K562 (cell line): ENCODE measurements around the gene MYL9.

Source experiments
- CBFA2T3 ChIP-seq: fragments of 450-650 bp; IDR thresholded peaks from 2 replicates; pipeline ENCODE4 v1.6.1; 2017
- CHD1 ChIP-seq: fragments of 200-600 bp; sonication (generic); IDR thresholded peaks from one replicate; pipeline ENCODE4 v1.6.1; 2012; ENCODE audit warnings: mild to moderate bottlenecking, moderate library complexity, low read length, inconsistent platforms
- EP300 ChIP-seq: IDR thresholded peaks from 2 replicates; pipeline ENCODE4 v1.6.1; 2012; ENCODE audit warnings: low read length, improper control_type of control experiment
- FIP1L1 ChIP-seq: fragments of 200-400 bp; formaldehyde crosslinking; IDR thresholded peaks from 2 replicates; pipeline ENCODE4 v1.6.1; 2018; ENCODE audit warnings: mild to moderate bottlenecking, low read depth, low read length; ENCODE audit not compliant: poor library complexity, severe bottlenecking
- NFRKB ChIP-seq: fragments of 450-650 bp; IDR thresholded peaks from 2 replicates; pipeline ENCODE4 v1.6.1; 2016; ENCODE audit warnings: low read depth
- NR3C1 ChIP-seq: sonication (generic); formaldehyde crosslinking; IDR thresholded peaks from 2 replicates; pipeline ENCODE4 v1.8.1; 2022; ENCODE audit warnings: missing genetic modification reagents
- NRF1 ChIP-seq, 2 experiments: fragments of 450-650 bp; IDR thresholded peaks in 1 of 2; conservative IDR thresholded peaks in 1 of 2; 2 replicates each; pipeline ENCODE4 v1.6.1; 2014; ENCODE audit warnings: mild to moderate bottlenecking in 2 of 2
- RBM25 ChIP-seq: fragments of 200-400 bp; formaldehyde crosslinking; IDR thresholded peaks from 2 replicates; pipeline ENCODE4 v1.6.1; 2018; ENCODE audit warnings: low read length, low read depth, moderate library complexity; ENCODE audit not compliant: severe bottlenecking
- RFX5 ChIP-seq: IDR thresholded peaks from 2 replicates; pipeline ENCODE4 v1.6.1; 2011; ENCODE audit warnings: low read depth, mild to moderate bottlenecking, improper control_type of control experiment, low read length
- ZZZ3 ChIP-seq: fragments of 450-650 bp; IDR thresholded peaks from 2 replicates; pipeline ENCODE4 v1.6.1; 2016; ENCODE audit warnings: antibody characterized with exemption, mild to moderate bottlenecking, moderate library complexity
- TF ChIP-seq, protein P1 (sequence below): fragments of 250-450 bp; sonication (Bioruptor Pico); IDR thresholded peaks from 2 replicates; pipeline ENCODE4 v1.8.0; 2021; ENCODE audit warnings: moderate library complexity, mild to moderate bottlenecking, inconsistent platforms
- TF ChIP-seq, protein P2 (sequence below), 3 experiments: IDR thresholded peaks in 2 of 3; conservative IDR thresholded peaks in 1 of 3; 2 replicates each; pipeline ENCODE4 v1.5.1; 2011 to 2012; ENCODE audit warnings: low read length in 3 of 3, mild to moderate bottlenecking in 3 of 3, control low read depth in 2 of 3, improper control_type of control experiment in 1 of 3, inconsistent platforms in 1 of 3, low read depth in 1 of 3, mixed read lengths in 1 of 3, moderate library complexity in 1 of 3; ENCODE audit not compliant: insufficient read depth in 2 of 3
- TF ChIP-seq, protein P3 (sequence below), 2 experiments: fragments of 450-650 bp; conservative IDR thresholded peaks; 2 replicates each; pipeline ENCODE4 v1.6.1; 2017; ENCODE audit warnings: mild to moderate bottlenecking in 2 of 2, moderate library complexity in 2 of 2

DNA sequence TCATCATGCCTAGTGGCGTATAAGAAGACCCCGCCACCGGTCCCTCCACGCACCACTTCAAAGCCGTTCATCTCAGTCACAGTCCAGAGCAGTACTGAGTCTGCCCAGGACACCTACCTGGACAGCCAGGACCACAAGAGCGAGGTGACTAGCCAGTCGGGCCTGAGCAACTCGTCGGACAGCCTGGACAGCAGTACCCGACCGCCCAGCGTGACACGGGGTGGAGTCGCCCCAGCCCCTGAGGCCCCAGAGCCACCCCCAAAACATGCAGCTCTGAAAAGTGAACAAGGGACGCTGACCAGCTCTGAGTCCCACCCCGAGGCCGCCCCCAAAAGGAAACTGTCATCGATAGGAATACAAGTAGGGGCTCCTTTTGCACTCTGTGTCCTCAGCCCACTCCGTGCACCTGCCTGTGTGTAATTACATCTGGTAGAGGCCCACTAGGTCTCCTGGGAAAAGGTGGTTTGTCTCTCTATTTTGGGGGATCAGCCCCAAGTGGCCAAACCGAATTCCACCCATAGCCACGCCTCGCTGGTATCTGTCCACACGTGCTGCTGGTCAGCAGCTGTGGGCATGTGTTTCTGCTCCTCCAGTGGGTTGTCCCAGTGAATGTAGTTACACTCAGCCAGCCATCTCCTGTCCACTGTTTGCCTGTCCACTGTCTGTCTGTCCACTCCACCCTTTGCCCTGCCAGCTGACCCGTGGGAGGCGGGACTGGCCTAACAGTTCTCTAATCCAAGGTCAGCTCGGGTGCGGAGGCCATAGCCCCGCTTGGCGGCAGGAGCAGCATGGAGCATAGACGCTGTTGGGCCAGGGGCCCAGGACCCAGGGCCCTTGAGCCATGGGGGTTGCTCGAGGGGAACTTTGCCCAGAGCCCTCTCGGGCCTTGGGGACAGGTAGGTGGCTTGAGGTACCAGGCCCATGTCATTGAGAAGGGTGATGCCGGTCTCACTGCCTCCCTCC, 44.3 kb upstream of the MYL9 start:
- TF ChIP-seq NR3C1 (no peak), NRF1 (conservative IDR thresholded peaks at IDR 0.05 in 1 of 2, IDR thresholded peaks at IDR 0.05 in 1 of 2) (no peak), CHD1 (no peak), FIP1L1 (no peak), EP300 (no peak), NFRKB (no peak), CBFA2T3 (no peak), RBM25 (no peak), RFX5 (no peak), ZZZ3 (no peak)
- TF ChIP-seq, protein P1, sequence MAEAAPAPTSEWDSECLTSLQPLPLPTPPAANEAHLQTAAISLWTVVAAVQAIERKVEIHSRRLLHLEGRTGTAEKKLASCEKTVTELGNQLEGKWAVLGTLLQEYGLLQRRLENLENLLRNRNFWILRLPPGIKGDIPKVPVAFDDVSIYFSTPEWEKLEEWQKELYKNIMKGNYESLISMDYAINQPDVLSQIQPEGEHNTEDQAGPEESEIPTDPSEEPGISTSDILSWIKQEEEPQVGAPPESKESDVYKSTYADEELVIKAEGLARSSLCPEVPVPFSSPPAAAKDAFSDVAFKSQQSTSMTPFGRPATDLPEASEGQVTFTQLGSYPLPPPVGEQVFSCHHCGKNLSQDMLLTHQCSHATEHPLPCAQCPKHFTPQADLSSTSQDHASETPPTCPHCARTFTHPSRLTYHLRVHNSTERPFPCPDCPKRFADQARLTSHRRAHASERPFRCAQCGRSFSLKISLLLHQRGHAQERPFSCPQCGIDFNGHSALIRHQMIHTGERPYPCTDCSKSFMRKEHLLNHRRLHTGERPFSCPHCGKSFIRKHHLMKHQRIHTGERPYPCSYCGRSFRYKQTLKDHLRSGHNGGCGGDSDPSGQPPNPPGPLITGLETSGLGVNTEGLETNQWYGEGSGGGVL (CRISPR knock-in tag): no peak
- TF ChIP-seq, protein P2, sequence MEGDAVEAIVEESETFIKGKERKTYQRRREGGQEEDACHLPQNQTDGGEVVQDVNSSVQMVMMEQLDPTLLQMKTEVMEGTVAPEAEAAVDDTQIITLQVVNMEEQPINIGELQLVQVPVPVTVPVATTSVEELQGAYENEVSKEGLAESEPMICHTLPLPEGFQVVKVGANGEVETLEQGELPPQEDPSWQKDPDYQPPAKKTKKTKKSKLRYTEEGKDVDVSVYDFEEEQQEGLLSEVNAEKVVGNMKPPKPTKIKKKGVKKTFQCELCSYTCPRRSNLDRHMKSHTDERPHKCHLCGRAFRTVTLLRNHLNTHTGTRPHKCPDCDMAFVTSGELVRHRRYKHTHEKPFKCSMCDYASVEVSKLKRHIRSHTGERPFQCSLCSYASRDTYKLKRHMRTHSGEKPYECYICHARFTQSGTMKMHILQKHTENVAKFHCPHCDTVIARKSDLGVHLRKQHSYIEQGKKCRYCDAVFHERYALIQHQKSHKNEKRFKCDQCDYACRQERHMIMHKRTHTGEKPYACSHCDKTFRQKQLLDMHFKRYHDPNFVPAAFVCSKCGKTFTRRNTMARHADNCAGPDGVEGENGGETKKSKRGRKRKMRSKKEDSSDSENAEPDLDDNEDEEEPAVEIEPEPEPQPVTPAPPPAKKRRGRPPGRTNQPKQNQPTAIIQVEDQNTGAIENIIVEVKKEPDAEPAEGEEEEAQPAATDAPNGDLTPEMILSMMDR (IDR thresholded peaks at IDR 0.05 in 2 of 3, conservative IDR thresholded peaks at IDR 0.05 in 1 of 3; ENCODE audit: insufficient read depth in 2 of 3, low read depth in 1 of 3, low read length in 3 of 3): no peak
- TF ChIP-seq, protein P3, sequence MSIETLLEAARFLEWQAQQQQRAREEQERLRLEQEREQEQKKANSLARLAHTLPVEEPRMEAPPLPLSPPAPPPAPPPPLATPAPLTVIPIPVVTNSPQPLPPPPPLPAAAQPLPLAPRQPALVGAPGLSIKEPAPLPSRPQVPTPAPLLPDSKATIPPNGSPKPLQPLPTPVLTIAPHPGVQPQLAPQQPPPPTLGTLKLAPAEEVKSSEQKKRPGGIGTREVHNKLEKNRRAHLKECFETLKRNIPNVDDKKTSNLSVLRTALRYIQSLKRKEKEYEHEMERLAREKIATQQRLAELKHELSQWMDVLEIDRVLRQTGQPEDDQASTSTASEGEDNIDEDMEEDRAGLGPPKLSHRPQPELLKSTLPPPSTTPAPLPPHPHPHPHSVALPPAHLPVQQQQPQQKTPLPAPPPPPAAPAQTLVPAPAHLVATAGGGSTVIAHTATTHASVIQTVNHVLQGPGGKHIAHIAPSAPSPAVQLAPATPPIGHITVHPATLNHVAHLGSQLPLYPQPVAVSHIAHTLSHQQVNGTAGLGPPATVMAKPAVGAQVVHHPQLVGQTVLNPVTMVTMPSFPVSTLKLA (conservative IDR thresholded peaks at IDR 0.05): no peak
